GM21717 (cell line): ENCODE measurements around the gene TERT.

ENCODE experiments used
- ATAC-seq: cut with Tn5 transposase; IDR thresholded peaks from one replicate; pipeline ENCODE4 v1.9.1; 2021; ENCODE audit warnings: mild to moderate bottlenecking, moderate library complexity; ENCODE audit not compliant: unreplicated experiment

TERT gene

GRCh38 chr5:1265026-1265425 lies 29.8 kb downstream of the TERT start:
- no peak for ATAC-seq

GRCh38 chr5:1264211-1264610 lies 30.7 kb downstream of the TERT start:
- ATAC-seq = no peak

DNA sequence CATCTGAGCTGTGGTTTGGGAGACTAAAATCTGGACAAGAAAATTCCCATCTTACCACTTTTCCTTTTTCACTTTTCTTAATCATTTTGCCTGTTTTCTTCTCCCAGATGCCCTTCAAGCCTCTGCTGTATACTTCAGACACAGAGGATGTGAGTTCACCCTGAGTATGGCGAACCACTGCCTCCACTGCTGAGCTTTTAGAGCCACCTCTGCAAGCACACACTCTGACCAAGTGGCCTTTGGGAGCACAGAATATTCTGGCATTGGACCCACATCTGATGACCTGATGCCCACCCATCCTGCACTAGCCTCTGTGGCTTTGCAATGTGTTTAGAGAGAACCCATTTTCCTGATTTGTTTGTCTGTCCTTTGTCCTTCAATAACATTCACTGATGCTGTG lies 32.5 kb downstream of the TERT start:
- ATAC-seq = no peak

DNA sequence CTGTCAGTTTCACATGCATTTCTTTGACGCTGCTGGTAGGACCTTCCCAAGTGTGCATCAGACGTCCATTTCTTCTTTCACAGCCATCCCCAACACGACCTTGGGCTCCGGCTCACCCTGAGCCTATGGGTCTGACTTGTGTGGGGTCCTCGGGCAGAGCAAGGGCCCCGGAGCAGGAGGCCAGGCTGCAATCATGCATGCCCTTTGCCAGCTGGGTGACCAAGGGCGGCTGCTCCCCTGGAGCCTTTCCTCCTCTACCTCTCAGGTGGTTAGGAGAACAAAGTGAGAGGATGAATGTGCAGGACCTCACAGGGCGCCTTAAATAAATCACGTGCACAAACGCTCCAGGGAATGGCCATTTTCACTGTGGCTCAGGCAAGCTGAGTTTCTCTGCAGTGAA lies 33.2 kb downstream of the TERT start:
- ATAC-seq = no peak

DNA sequence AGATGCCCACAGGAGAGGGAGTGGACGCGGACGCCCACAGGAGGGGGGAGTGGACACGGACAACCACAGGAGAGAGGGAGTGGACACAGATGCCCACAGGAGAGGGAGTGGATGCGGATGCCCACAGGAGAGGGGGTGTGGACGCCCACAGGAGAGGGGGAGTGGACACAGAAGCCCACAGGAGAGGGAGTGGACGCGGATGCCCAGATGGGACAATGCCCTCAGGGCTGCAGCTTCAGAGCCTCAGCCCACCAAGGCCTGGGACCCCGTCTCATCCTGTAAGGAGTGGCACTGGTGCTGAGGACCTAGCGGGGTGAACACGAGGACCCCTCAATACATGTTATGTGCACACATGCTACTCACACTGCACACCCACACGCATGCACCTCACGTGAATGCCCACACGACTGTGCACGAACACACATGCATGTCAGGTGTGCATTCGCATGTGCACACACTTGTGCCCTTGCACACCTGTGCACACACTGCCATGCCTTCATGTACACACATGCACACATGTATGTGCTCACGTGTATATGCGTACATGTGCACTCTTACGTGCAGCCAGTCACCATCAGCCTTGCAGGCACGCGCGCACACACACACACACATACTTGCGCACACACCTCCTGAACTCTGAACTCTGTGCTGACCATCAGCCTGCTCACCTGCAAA lies 34.9 kb downstream of the TERT start:
- no peak for ATAC-seq

GRCh38 chr5:1257841-1258240 lies 37.0 kb downstream of the TERT start:
- ATAC-seq = no peak

DNA sequence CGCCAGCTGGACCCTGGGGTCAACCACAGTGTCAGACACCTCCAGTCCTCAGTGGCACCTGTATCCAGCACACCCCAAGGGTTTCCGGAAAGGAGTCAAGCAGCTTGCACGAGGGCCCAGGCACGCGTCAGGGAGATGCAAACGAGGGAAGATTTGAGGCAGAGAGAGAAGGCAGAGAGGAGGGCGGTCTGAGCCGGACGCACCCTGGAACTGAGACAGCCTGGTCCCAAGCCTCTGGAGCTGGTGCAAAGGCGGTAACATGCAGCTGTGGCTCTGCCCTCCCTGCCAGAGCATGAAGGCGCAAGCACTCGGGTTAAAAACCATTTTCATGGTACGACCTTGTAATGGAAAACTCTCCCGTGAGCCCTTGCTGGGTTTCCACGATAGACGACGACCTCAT lies 37.5 kb downstream of the TERT start:
- ATAC-seq = no peak

GRCh38 chr5:1256776-1257175 lies 38.1 kb downstream of the TERT start:
- ATAC-seq = no peak

- ATAC-seq = no peak
Measured at GRCh38 chr5:1255081-1255561, 39.7 kb downstream of the TERT start.

DNA sequence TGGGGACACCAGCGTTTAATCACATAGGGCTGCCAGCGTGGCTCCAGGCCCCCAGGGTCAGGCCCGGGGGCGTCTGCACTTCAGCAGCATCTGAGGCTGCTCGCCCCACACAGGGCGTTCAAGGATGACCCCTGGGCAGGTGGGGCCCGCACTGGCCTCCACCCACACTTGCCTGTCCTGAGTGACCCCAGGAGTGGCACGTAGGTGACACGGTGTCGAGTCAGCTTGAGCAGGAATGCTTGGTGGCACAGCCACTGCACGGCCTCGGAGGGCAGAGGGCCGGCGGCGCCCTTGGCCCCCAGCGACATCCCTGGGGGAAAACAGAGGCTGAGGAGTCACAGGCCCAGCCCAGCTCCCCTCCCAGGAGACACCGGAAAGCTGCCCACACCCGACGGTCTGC lies 40.7 kb downstream of the TERT start:
- ATAC-seq = no peak

- no peak for ATAC-seq
Measured at GRCh38 chr5:1253456-1254105, 41.3 kb downstream of the TERT start.

DNA sequence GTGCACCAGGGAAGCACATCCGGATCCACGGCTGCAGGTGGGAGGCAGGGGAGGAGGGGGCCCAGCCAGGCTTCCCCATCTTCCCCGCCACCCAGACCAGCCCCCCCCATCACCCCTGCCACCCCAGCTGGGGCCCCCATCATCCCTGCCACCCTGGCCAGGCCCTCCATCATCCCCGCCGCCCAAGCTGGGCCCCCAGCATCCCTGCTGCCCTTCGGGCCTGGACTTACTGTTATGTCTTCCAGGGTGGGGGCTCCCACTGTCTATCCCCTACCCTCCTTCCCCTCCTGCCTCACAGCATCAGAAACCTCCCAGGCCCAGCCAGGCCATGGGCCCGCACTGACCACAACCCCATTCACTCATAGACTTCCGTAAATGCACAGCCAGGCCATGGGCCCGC lies 42.2 kb downstream of the TERT start:
- ATAC-seq = no peak

- no peak for ATAC-seq
Measured at GRCh38 chr5:1251678-1252580, 42.9 kb downstream of the TERT start.

DNA sequence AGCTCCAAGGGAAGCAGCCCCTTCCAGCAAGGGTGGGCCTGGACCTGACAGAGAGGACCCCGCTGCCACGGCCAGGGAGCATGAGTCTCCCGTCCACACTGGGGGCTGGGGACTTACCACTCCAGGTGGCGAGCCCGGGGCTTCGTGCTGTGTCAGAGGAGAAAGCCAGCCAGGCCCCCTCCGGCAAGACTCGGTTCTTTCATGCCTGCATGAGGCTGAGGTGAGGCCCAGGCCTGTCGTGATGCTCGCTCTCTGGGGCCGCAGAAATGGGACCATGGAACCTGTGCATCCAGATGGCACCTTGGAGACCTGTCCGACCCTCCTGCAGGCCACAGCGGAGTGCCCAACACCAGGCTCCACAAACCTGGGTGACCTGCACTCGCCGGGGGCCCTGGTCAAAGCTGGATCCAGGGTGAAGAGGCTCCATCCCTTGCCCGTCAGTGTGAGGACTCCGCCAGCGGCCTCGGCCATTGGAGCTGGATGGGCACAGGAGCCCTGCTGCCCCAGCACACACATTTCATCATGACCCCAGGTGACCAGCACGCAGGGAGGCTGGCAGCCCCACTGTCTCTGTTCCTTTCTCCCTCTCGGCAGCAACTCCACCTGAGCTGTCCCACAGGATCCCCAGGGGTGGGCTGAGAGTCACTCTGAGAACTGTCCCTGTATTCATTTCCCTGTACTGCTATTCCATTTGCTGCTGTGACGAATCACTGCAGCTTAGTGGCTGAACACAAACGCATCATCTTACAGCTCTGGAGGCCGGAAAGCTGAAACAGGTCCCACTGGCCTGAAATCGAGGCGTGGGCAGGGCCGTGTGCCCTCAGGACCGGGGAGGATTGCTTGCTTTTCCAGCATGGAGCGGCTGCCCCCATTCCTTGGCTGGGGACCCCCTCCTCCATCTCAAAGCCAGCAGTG lies 45.2 kb downstream of the TERT start:
- no peak for ATAC-seq

- ATAC-seq = no peak
Measured at GRCh38 chr5:1247811-1248210, 47.1 kb downstream of the TERT start.

DNA sequence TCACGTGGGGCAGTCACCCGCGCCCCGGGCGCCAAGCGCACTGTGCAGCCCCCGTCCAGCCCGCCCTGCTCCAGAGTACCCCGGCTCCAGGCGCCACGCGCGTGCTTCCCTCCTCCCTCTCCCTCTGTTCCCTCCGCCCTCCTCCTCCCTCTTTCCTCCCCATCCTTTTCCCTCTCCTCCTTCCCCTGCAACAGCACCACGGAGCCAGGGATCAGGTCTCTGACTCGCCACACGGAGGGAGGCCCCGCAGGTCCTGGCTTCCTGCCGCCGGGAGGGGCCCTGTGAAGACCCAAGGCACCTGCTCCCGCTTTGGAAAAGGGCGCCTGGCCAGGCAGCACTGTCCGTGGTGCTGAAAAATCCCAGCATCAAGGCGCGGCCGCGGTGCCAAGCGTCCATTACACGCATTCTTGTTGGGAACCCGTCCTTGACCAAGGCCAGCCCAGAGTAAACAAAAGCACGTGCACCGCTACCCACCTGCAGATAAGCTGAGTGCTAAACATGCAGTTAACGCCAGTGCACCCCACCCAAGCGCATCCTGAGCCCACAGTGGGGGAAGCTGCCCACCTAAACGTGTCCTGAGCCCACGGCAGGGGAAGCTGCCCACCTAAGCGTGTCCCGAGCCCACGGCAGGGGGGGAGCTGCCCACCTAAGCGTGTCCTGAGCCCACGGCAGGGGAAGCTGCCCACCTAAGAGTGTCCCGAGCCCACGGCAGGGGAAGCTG lies 48.0 kb downstream of the TERT start:
- ATAC-seq = no peak

GRCh38 chr5:1245905-1246576 lies 48.8 kb downstream of the TERT start:
- no peak for ATAC-seq

DNA sequence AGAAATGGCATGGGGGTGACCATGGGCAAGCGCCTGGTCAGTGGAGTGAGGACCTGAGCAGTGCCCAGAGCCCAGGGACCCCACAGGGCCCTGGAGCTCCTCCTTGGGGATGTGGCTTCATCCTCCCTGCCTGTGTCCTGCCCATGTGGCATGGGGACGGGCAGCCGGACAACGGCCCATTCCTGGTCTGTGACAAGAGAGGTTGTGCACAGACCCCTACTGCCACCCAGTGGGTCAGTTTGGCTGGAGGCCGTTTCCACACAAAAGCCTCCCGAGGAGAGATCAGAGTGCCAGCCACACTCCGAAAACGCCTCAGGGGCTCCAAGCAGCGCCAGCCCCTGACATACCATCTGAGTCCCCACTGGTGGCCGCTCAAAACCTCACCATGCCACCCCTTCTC lies 49.9 kb downstream of the TERT start:
- ATAC-seq = no peak

DNA sequence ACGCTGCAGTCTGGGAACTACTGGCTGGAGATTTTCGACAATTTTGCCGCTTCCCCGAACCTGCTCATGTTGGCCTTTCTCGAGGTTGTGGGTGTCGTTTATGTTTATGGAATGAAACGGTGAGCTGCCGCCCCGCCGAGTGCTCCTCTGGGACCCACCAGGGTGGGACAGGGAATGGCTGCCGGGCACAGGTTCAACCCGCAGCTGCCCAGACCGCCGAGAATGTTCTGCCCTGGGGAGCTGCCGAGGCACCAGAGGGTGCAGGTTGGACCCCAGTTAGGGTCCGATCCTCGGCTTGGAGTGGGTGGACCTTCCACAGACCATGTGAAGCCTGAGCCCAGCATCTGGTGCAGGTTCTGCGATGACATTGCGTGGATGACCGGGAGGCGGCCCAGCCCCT lies 50.6 kb downstream of the TERT start:
- no peak for ATAC-seq
